ENCODE results near the gene ATE1.

DNA sequence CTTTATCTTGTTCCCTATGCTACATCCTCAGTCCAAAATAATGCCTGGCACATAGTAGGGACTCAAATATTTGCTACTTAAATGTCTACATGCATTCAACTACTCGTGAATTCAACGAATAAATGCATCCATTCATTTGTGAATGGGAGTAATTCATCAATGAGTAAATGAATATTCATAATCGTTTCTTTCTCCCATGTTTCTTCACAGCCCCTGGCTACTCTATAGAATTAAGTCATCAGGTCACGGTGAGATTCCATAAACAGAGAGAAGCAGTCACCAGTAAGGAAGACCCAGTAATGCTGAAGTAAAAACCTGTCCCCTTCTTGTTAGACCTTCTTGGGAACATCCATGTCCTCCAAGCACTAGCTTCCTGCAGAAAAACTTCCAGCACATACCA lies 48.4 kb downstream of the ATE1 start:
- TF ChIP-seq TARDBP (IDR thresholded peaks at IDR 0.05): no peak
- no peak for TF ChIP-seq LEF1 (IDR thresholded peaks at IDR 0.05; ENCODE audit: borderline replicate concordance)
- no peak for TF ChIP-seq CTBP1 (IDR thresholded peaks at IDR 0.05; ENCODE audit: borderline replicate concordance)
- no peak for TF ChIP-seq FOXA1 (IDR thresholded peaks at IDR 0.05)
- TF ChIP-seq SP1 (IDR thresholded peaks at IDR 0.05): no peak
- no peak for TF ChIP-seq HDGF (IDR thresholded peaks at IDR 0.05; ENCODE audit: borderline replicate concordance)

Data from HEK293T (cell line).